A673 (cell line): Measurements from ENCODE around the gene WFIKKN1. TPM values are rescaled to one million over a fixed set of nuclear protein-coding genes. Genes with fewer than 3 reads are reported as not detected.

Experiments
- BruUV-seq: library from RNA; stranded (reverse); fragments of 400-500 nt; replicated peaks from 2 replicates; lab custom pipeline; 2021; lab: Mats Ljungman, UMichigan
- CTCF ChIA-PET: fragments of 300-600 bp; sonication (Branson Sonifier 250); formaldehyde crosslinking; loops from one replicate; lab custom pipeline; 2022; ENCODE audit warnings: antibody characterized with exemption; lab: Charles Lee
- POLR2A ChIA-PET: fragments of 300-600 bp; sonication (Branson Sonifier 250); formaldehyde crosslinking; loops from one replicate; lab custom pipeline; 2022; ENCODE audit warnings: antibody characterized with exemption; ENCODE audit not compliant: low non-redundant PET; lab: Charles Lee
- DNase-seq: peaks from one replicate; pipeline ENCODE4 v3.0.0-alpha.2; 2015; ENCODE audit warnings: low spot score
- H3K27ac ChIP-seq: fragments of 200-600 bp; sonication (generic); 2 replicates; pipeline ENCODE4 v1.5.1; 2016; ENCODE audit warnings: mixed run types, low read depth, mild to moderate bottlenecking, mixed read lengths, antibody characterized with exemption, low read length; ENCODE audit not compliant: poor library complexity, severe bottlenecking
- H3K27me3 ChIP-seq: fragments of 200-600 bp; sonication (generic); replicated peaks from 2 replicates; pipeline ENCODE4 v1.6.1; 2017; ENCODE audit warnings: mixed run types, low read depth, mild to moderate bottlenecking, mixed read lengths, antibody characterized with exemption, low read length; ENCODE audit not compliant: insufficient read depth, poor library complexity
- H3K36me3 ChIP-seq: fragments of 200-600 bp; sonication (generic); 2 replicates; pipeline ENCODE4 v1.6.1; 2016; ENCODE audit warnings: mixed run types, mild to moderate bottlenecking, mixed read lengths, antibody characterized with exemption, low read length; ENCODE audit not compliant: insufficient read depth, poor library complexity, severe bottlenecking
- H3K4me1 ChIP-seq: fragments of 200-600 bp; sonication (generic); 2 replicates; pipeline ENCODE4 v1.6.1; 2017; ENCODE audit warnings: mixed run types, mild to moderate bottlenecking, mixed read lengths, antibody characterized with exemption, low read length; ENCODE audit not compliant: insufficient read depth, poor library complexity, severe bottlenecking
- H3K4me3 ChIP-seq: fragments of 200-600 bp; sonication (generic); 2 replicates; pipeline ENCODE4 v1.5.1; 2016; ENCODE audit warnings: low read depth, mixed run types, mild to moderate bottlenecking, mixed read lengths, low read length; ENCODE audit not compliant: poor library complexity, severe bottlenecking
- H3K9me3 ChIP-seq: fragments of 200-600 bp; sonication (generic); 2 replicates; pipeline ENCODE4 v1.6.1; 2016; ENCODE audit warnings: mixed run types, low read depth, mild to moderate bottlenecking, mixed read lengths, antibody characterized with exemption, low read length; ENCODE audit not compliant: poor library complexity, severe bottlenecking
- EZH2 ChIP-seq: fragments of 200-600 bp; sonication (generic); IDR thresholded peaks from 2 replicates; pipeline ENCODE4 v1.6.1; 2017; ENCODE audit warnings: borderline replicate concordance, low read depth, mild to moderate bottlenecking, mixed read lengths, antibody characterized with exemption, low read length; ENCODE audit not compliant: poor library complexity, severe bottlenecking
- intact Hi-C: fragments of 100-400 bp; cut with micrococcal nuclease; formaldehyde crosslinking; loops from one replicate; pipeline ENCODE4 v1.10.0; 2022; ENCODE audit not compliant: unreplicated experiment
- total RNA-seq: library from RNA; stranded (reverse); gene quantifications from 2 replicates; pipeline ENCODE4 v1.2.3, GENCODE V29; 2021
- TF ChIP-seq, protein P1 (sequence below): fragments of 300-800, 200-600 bp; sonication (generic); conservative IDR thresholded peaks from 2 replicates; pipeline ENCODE4 v1.5.1; 2017; ENCODE audit warnings: low read depth, mild to moderate bottlenecking, antibody characterized with exemption, low read length, moderate library complexity, mixed read lengths

WFIKKN1 gene
- total RNA-seq, 1 experiment from 2014 or later = 1.7 TPM

DNA sequence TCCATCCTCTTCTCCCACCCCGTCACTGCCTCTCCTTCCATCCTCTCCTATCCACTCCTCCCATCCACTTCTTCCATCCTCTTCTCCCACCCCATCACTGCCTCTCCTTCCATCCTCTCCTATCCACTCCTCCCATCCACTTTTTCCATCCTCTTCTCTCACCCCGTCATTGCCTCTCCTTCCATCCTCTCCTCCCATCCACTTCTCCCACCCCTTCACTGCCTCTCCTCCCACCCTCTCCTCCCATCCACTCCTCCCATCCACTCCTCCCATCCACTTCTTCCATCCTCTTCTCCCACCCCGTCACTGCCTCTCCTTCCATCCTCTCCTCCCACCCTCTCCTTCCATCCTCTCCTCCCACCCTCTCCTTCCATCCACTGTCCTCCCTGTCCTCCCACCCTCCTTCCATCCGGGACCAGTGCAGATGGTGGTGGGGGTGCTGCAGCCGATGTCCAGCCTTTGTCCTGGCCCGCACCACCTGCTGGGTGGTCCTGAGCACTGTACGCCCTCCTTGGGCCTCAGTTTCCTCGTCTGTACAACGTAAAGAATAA lies 1.1 kb downstream of the WFIKKN1 start:
- TF ChIP-seq, protein P1, sequence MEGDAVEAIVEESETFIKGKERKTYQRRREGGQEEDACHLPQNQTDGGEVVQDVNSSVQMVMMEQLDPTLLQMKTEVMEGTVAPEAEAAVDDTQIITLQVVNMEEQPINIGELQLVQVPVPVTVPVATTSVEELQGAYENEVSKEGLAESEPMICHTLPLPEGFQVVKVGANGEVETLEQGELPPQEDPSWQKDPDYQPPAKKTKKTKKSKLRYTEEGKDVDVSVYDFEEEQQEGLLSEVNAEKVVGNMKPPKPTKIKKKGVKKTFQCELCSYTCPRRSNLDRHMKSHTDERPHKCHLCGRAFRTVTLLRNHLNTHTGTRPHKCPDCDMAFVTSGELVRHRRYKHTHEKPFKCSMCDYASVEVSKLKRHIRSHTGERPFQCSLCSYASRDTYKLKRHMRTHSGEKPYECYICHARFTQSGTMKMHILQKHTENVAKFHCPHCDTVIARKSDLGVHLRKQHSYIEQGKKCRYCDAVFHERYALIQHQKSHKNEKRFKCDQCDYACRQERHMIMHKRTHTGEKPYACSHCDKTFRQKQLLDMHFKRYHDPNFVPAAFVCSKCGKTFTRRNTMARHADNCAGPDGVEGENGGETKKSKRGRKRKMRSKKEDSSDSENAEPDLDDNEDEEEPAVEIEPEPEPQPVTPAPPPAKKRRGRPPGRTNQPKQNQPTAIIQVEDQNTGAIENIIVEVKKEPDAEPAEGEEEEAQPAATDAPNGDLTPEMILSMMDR = no peak
- ChIA-PET CTCF (no interaction called here), POLR2A (no interaction called here)
- BruUV-seq = no TSS peak
- Histone ChIP-seq H3K4me1 (no peaks in the 10 kb centered on the region), H3K4me3 (no peak overlapping the region), H3K36me3 (no peaks in the 10 kb centered on the region), H3K27me3 (no peaks in the 10 kb centered on the region), H3K9me3 (no peaks in the 10 kb centered on the region), H3K27ac (no peak overlapping the region)
- no peak for DNase-seq
- intact Hi-C loops = no loop called here

- TF ChIP-seq, protein P1 = no peak
- no peak for TF ChIP-seq EZH2
- POLR2A ChIA-PET = no interaction called here
- Histone ChIP-seq H3K36me3 (no peaks in the 10 kb centered on the region), H3K4me1 (no peaks in the 10 kb centered on the region), H3K9me3 (no peaks in the 10 kb centered on the region), H3K4me3 (no peak overlapping the region), H3K27ac (no peak overlapping the region), H3K27me3 (no peaks in the 10 kb centered on the region)
- intact Hi-C loops = no loop called here
- CTCF ChIA-PET = no interaction called here
- no peak for DNase-seq
- BruUV-seq = no TSS peak
Measured at GRCh38 chr16:632486-633335, 1.9 kb downstream of the WFIKKN1 start.

DNA sequence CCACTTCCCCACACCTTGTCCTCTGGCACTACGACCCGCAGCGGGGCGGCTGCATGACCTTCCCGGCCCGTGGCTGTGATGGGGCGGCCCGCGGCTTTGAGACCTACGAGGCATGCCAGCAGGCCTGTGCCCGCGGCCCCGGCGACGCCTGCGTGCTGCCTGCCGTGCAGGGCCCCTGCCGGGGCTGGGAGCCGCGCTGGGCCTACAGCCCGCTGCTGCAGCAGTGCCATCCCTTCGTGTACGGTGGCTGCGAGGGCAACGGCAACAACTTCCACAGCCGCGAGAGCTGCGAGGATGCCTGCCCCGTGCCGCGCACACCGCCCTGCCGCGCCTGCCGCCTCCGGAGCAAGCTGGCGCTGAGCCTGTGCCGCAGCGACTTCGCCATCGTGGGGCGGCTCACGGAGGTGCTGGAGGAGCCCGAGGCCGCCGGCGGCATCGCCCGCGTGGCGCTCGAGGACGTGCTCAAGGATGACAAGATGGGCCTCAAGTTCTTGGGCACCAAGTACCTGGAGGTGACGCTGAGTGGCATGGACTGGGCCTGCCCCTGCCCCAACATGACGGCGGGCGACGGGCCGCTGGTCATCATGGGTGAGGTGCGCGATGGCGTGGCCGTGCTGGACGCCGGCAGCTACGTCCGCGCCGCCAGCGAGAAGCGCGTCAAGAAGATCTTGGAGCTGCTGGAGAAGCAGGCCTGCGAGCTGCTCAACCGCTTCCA lies 2.7 kb downstream of the WFIKKN1 start:
- ChIA-PET CTCF (no interaction called here), POLR2A (no interaction called here)
- no peak for DNase-seq
- Histone ChIP-seq H3K27me3 (no peaks in the 10 kb centered on the region), H3K27ac (no peak overlapping the region), H3K4me1 (no peaks in the 10 kb centered on the region), H3K36me3 (no peaks in the 10 kb centered on the region), H3K4me3 (no peak overlapping the region), H3K9me3 (no peaks in the 10 kb centered on the region)
- TF ChIP-seq, protein P1 = no peak
- no peak for TF ChIP-seq EZH2
- no TSS peak for BruUV-seq
- intact Hi-C loops = no loop called here
